NCI-H460 (cell line): ENCODE results near the gene PYCARD. TPM values are rescaled to one million over a fixed set of nuclear protein-coding genes. Genes with fewer than 3 reads are reported as not detected.
"Not testable (repeated sequence)": the region's sequence is repeated elsewhere in the genome, so short reads cannot be mapped to it uniquely, and the experiment has no call there.

Source experiments
- DNase-seq: peaks from one replicate; pipeline ENCODE4 v3.0.0-alpha.2; 2016; ENCODE audit warnings: low read depth; ENCODE audit errors: extremely low read depth
- polyA plus RNA-seq: library from polyadenylated mRNA; depleted of rRNA; stranded (reverse); fragments of >200 nt; gene quantifications from 2 replicates; pipeline ENCODE4 v1.2.3, GENCODE V29; 2014; cell fraction: nucleus; rRNA removed
- total RNA-seq: library from RNA; depleted of rRNA; stranded (reverse); fragments of >200 nt; shearing (Covaris generic); gene quantifications from 2 replicates; pipeline ENCODE4 v1.2.3, GENCODE V29; 2014; rRNA removed

PYCARD gene
- total RNA-seq: not detected in 2 replicates
- not detected in 2 replicates for polyA plus RNA-seq

DNA sequence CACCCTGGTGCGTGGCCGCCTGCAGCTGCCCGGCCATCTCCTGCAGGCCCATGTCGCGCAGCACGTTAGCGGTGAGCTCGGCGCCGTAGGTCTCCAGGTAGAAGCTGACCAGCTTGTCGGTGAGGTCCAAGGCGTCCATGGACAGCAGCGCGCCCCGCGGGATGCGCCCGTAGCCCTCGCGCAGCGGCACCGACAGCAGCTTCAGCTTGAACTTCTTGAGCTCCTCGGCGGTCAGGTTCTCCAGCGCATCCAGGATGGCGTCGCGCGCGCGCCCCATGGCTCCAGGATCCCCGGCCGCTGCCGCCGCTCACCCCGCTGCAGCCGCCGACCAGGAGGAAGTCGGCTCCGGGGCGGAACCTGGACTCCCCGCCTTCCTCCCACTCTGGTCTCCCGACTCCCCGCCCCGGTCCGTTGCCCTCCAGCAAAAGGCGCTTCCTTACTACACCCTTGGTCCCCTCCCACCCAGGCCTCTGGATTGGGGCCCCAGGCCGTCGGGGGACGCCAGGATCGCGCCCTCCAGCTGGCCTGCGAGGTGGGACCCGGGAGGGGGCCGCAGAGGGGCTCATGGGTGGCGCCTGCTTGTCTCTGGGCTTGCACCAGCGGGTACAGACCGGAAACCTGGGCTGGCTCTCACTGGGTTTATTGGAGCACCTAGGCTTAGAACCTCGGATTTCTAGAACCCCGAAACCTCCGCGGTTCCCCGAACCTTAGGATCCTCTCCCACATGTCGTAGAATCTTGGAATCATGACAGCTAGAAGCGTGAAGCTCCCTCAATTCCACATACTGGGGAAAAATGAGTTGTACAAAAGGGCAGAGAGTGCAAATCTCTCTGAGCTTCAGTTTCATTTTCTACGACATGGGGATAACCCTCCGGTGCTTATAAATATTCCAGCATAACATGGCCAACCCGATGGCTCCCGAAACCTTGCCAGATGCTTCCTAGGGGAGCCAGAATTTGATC is at the start of gene PYCARD:
Gene PYCARD (minus strand): TSS at position 347 of the 962 bp plus-strand sequence. CDS start 70 bp downstream, at position 277.
- DNase-seq: no peak

DNA sequence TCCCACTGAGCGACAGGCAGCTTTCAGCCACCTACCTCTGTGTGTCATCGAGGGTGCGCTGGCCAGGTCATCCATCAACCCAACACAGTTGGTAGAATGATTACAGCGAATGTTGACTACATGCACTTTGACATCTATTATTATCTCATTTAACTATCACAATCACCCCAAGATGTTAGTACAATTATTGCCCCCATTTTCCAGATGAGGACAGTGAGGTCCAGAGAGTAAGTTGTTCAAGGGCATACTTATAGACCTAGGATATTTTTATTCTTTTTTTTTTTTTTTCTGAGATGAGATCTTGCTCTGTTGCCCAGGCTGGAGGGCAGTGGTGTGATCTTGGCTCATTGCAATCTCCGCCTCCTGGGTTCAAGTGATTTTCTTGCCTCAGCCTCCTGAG is 48.9 kb upstream of the PYCARD start:
- DNase-seq: no peak

DNA sequence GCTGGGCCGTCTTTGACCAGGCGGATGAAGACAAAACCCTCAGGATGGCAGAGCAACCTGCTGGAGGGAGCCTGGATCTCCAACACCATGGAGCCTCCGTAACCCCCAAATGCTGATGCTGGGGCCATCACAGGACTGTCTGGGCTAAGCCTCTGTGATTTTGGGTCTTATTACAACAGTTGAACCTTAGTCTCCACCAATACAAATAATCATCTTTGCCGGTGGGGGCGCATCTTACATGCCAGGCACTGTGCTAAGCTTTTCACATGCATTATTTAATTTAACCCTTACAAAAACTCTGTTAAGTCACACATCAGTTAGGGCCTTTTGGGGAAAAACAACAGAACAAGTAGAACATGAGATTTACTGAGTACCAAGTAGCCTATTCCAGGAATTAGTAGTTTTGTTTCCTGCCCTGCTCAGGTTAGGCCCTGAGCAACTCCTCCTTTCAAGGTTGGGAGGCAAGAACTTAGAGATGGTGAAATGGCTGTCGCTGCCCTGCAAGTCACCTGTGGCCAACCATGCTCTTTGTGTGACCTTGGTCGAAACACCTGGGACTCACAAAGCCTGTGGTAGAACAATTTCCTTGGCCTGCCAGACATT is 48.3 kb upstream of the PYCARD start:
- DNase-seq: no peak

GRCh38 chr16:31248344-31248743 is 45.8 kb upstream of the PYCARD start:
- DNase-seq: no peak

DNA sequence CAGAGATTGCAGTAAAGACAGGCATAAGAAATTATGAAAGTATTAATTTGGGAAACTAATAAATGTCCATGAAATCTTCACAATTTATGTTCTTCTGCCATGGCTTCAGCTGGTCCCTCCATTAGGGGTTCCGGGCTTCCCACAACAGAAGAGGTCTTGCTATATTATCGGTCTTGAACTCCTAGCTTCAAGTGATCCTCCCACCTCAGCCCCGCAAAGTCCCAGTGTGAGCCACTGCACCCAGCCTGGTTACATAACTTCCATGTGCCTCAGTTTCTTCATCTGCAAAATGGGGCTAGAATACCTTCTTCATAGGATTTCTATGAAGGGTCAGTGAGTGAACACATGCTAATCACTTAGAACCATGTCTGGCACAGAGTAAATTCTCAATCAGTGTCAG is 43.7 kb upstream of the PYCARD start:
- DNase-seq: no peak

- not testable (repeated sequence) for DNase-seq
Observed at GRCh38 chr16:31245598-31245997, 43.0 kb upstream of the PYCARD start.

GRCh38 chr16:31243734-31244670 is 41.4 kb upstream of the PYCARD start:
- no peak for DNase-seq

- DNase-seq: no peak
Observed at GRCh38 chr16:31242206-31242605, 39.6 kb upstream of the PYCARD start.

GRCh38 chr16:31238041-31238440 is 35.5 kb upstream of the PYCARD start:
- no peak for DNase-seq

GRCh38 chr16:31229501-31229900 is 26.9 kb upstream of the PYCARD start:
- no peak for DNase-seq

DNA sequence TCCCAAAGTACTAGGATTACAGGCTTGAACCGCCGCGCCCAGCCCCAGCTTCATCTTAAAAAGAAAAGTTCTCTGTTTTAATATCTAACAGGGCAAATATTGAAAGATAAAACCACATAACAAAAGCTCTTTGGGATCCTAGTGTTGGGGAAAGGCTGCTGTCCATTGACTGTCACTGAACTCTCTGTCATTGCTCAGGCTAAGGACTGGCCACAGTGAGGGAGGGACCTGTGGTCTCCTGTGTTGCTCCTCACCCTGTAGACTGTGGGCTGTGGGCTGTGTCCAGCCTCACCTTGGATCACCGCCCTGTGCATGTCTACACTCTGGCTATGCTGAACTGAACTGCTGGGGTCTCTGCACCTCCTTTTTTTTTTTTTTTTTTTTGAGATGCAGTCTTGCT is 25.6 kb upstream of the PYCARD start:
- no peak for DNase-seq

- no peak for DNase-seq
Observed at GRCh38 chr16:31225193-31225592, 22.6 kb upstream of the PYCARD start.

DNA sequence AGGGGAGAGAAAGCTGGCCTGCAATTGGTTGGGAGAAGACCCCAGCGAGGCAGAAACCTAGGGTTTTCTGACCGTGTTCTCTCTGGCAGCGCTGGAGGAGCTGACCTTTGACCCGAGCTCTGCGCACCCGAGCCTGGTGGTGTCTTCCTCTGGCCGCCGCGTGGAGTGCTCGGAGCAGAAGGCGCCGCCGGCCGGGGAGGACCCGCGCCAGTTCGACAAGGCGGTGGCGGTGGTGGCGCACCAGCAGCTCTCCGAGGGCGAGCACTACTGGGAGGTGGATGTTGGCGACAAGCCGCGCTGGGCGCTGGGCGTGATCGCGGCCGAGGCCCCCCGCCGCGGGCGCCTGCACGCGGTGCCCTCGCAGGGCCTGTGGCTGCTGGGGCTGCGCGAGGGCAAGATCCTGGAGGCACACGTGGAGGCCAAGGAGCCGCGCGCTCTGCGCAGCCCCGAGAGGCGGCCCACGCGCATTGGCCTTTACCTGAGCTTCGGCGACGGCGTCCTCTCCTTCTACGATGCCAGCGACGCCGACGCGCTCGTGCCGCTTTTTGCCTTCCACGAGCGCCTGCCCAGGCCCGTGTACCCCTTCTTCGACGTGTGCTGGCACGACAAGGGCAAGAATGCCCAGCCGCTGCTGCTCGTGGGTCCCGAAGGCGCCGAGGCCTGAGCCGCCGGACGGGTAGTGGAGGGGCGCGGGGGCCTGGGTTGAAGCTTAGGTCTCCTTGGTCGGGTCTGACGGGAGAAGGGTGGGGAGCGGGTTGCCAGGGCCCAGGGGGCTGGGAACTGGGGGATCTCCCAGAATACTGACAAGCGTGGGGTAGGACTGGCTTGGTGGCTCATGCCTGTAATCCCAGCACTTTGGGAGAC is 21.8 kb upstream of the PYCARD start:
- no peak for DNase-seq

DNA sequence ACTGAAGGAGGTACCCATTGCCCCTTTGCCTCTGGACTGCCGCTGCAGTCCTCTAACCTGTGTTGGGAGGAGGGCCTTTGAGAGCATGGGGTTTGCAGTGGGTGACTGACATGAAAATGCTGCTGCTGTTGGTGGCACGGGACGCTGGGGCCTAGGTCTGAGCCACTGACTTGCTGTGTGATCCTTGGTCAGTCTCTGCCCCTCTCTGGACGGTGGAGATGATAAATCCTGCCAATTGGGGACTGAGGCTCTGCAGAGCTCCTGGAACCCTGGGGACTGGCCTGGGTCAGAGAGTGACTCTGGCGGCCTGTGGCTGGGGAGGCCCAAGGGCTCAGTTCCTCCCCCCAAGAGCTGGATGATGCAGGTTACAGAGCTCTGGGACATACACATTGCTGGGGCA is 20.5 kb upstream of the PYCARD start:
- no peak for DNase-seq

- no peak for DNase-seq
Observed at GRCh38 chr16:31221357-31222160, 19.0 kb upstream of the PYCARD start.

DNA sequence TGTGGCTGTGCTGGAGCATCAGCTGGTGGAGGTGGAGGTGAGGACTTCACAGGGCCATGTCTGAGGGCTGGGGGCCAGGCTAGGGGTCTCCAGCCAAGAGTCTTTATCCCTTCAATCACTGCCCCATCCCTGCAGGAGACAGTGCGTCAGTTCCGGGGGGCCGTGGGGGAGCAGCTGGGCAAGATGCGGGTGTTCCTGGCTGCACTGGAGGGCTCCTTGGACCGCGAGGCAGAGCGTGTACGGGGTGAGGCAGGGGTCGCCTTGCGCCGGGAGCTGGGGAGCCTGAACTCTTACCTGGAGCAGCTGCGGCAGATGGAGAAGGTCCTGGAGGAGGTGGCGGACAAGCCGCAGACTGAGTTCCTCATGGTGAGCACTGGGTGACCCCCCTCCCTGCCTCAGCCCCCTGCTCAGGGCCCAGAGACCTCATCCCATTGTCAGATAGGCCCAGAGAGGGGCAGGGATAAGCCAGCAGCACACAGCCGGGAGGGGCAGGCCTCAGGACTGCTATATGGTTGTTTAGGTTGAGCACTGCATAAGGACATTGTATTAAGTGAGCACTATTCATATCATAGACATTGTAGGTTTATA is 16.7 kb upstream of the PYCARD start:
- DNase-seq: no peak

DNA sequence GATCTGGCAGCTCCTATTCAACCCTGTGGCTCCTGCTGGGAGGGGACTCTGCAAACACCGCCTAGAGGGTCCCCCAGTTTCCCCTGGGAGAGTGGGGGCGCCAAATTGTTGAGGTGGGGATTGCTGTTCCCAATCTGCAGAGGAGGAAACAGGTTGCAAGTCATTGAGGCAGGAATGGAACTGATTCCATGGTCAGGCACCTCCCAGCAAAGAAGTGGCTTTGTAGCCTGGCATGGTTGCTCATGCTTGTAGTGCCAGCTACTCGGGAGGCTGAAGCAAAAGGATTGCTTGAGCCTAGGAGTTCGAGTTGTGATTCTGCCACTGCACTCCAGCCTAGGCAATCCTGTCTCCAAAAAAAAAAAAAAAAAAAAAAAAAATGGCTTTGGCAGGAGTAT is 14.6 kb upstream of the PYCARD start:
- DNase-seq: no peak

GRCh38 chr16:31216422-31217135 is 14.0 kb upstream of the PYCARD start, which contains the start of gene PYDC1:
PYDC1 (minus strand) TSS chr16:31217135; CDS start chr16:31217028, 107 bp downstream.
- DNase-seq: no peak
